HL-60 (cell line): ENCODE results near the gene MATR3.

Experiments used
- DNase-seq, 2 experiments: peaks; one replicate each; pipeline ENCODE4 v3.0.0-alpha.2; 2010 to 2020; ENCODE audit warnings: low read depth in 1 of 2, low spot score in 1 of 2
- H3K27ac ChIP-seq: fragments of 250-450 bp; sonication (Bioruptor Pico); replicated peaks from 2 replicates; pipeline ENCODE4 v1.5.1; 2020; ENCODE audit warnings: mild to moderate bottlenecking, moderate library complexity
- H3K27me3 ChIP-seq: fragments of 250-450 bp; sonication (Bioruptor Pico); 2 replicates; pipeline ENCODE4 v1.5.1; 2021; ENCODE audit warnings: mild to moderate bottlenecking, moderate library complexity; ENCODE audit not compliant: insufficient read depth, poor library complexity, severe bottlenecking
- H3K4me3 ChIP-seq: replicated peaks from 2 replicates; pipeline ENCODE4 v1.5.1; 2011; ENCODE audit warnings: mild to moderate bottlenecking, control low read depth, low read length; ENCODE audit not compliant: insufficient read depth
- CTCF ChIP-seq: IDR thresholded peaks from one replicate; pipeline ENCODE4 v1.5.1; 2011; ENCODE audit warnings: low read length, control low read depth, inconsistent platforms; ENCODE audit not compliant: insufficient read depth
- GABPA ChIP-seq: IDR thresholded peaks from 2 replicates; pipeline ENCODE4 v1.6.1; 2012; ENCODE audit warnings: low read depth
- POLR2AphosphoS5 ChIP-seq: IDR thresholded peaks from 2 replicates; pipeline ENCODE4 v1.6.1; 2012; ENCODE audit warnings: low read depth
- REST ChIP-seq: IDR thresholded peaks from 2 replicates; pipeline ENCODE4 v1.6.1; 2012; ENCODE audit warnings: low read depth; ENCODE audit not compliant: insufficient replicate concordance
- SPI1 ChIP-seq: IDR thresholded peaks from 2 replicates; pipeline ENCODE4 v1.6.1; 2012; ENCODE audit warnings: low read depth, mild to moderate bottlenecking, borderline replicate concordance

MATR3 gene

GRCh38 chr5:139364466-139364865 is 70.9 kb downstream of the MATR3 start:
- H3K27me3 ChIP-seq = no peaks in the 10 kb centered on the region
- no peak overlapping the region for H3K27ac ChIP-seq
- DNase-seq = no peak
- H3K4me3 ChIP-seq = no peak overlapping the region
- no peak for TF ChIP-seq REST

GRCh38 chr5:139368613-139369012 is 75.1 kb downstream of the MATR3 start:
- H3K27ac ChIP-seq = no peak overlapping the region
- no peak overlapping the region for H3K4me3 ChIP-seq
- TF ChIP-seq REST = no peak
- TF ChIP-seq CTCF = no peak
- TF ChIP-seq POLR2AphosphoS5 = no peak
- no peak for TF ChIP-seq SPI1
- no peak for TF ChIP-seq GABPA
- DNase-seq = no peak
- no peaks in the 10 kb centered on the region for H3K27me3 ChIP-seq

- DNase-seq = no peak
- no peak overlapping the region for H3K4me3 ChIP-seq
- H3K27ac ChIP-seq = no peak overlapping the region
- H3K27me3 ChIP-seq = no peaks in the 10 kb centered on the region
- no peak for TF ChIP-seq REST
- TF ChIP-seq CTCF = no peak
- TF ChIP-seq SPI1 = no peak
- no peak for TF ChIP-seq GABPA
- no peak for TF ChIP-seq POLR2AphosphoS5
Measured at GRCh38 chr5:139369181-139369580, 75.6 kb downstream of the MATR3 start.
